Measurements from ENCODE around the gene PEX7.
"Not testable (repeated sequence)": the region's sequence is repeated elsewhere in the genome, so short reads cannot be mapped to it uniquely, and the experiment has no call there.

PEX7 gene

GRCh38 chr6:136787726-136788068, 34.7 kb upstream of the PEX7 start:
- no peaks in the 10 kb centered on the region for H3K79me2 ChIP-seq (ENCODE audit: insufficient read depth, low read length)

GRCh38 chr6:136788069-136788902, 34.1 kb upstream of the PEX7 start:
- H3F3A ChIP-seq (ENCODE audit: low read depth): no peaks in the 10 kb centered on the region
- H3K9me2 ChIP-seq (replicated peaks; ENCODE audit: low read depth, low read length): no peaks in the 10 kb centered on the region
- H2AFZ ChIP-seq (ENCODE audit: low read length): no peak overlapping the region
- peaks cover 25% of the 10 kb centered on the region for H3K4me1 ChIP-seq (ENCODE audit: insufficient read depth, low read length, poor library complexity, severe bottlenecking)
- no peaks in the 10 kb centered on the region for H3K27me3 ChIP-seq (ENCODE audit: insufficient read depth, low read length, poor library complexity, severe bottlenecking)
- no peak overlapping the region for H3K9ac ChIP-seq (ENCODE audit: low read depth, low read length, poor library complexity, severe bottlenecking)
- H3K9me3 ChIP-seq (ENCODE audit: insufficient read depth, low read depth, low read length): no peaks in the 10 kb centered on the region
- no peak overlapping the region for H3K4me3 ChIP-seq (ENCODE audit: low read length, poor library complexity, severe bottlenecking)
- no peaks in the 10 kb centered on the region for H4K20me1 ChIP-seq (ENCODE audit: insufficient read depth, low read length, poor library complexity, severe bottlenecking)
- TF ChIP-seq CTCF (conservative IDR thresholded peaks at IDR 0.05; ENCODE audit: low read length) (no peak), EZH2phosphoT487 (IDR thresholded peaks at IDR 0.05; ENCODE audit: borderline replicate concordance) (no peak)
- no peaks in the 10 kb centered on the region for H3K79me2 ChIP-seq (ENCODE audit: insufficient read depth, low read length)
- H3K4me2 ChIP-seq (ENCODE audit: low read depth, low read length, poor library complexity, severe bottlenecking): no peak overlapping the region
- H3K36me3 ChIP-seq (ENCODE audit: insufficient read depth, low read length): no peaks in the 10 kb centered on the region

More at GRCh38 chr6:136787726-136788068, 34.7 kb upstream of the PEX7 start:
- Histone ChIP-seq H3K36me3 (ENCODE audit: insufficient read depth, low read length) (no peaks in the 10 kb centered on the region), H3K4me1 (ENCODE audit: insufficient read depth, low read length, poor library complexity, severe bottlenecking) (peaks cover 31% of the 10 kb centered on the region), H3K9me2 (replicated peaks; ENCODE audit: low read depth, low read length) (no peaks in the 10 kb centered on the region), H2AFZ (ENCODE audit: low read length) (no peak overlapping the region), H3K27me3 (ENCODE audit: insufficient read depth, low read length, poor library complexity, severe bottlenecking) (no peaks in the 10 kb centered on the region), H3F3A (ENCODE audit: low read depth) (no peaks in the 10 kb centered on the region), H3K4me3 (ENCODE audit: low read length, poor library complexity, severe bottlenecking) (no peak overlapping the region), H3K4me2 (ENCODE audit: low read depth, low read length, poor library complexity, severe bottlenecking) (no peak overlapping the region), H3K9me3 (ENCODE audit: insufficient read depth, low read depth, low read length) (no peaks in the 10 kb centered on the region), H4K20me1 (ENCODE audit: insufficient read depth, low read length, poor library complexity, severe bottlenecking) (no peaks in the 10 kb centered on the region), H3K9ac (ENCODE audit: low read depth, low read length, poor library complexity, severe bottlenecking) (no peak overlapping the region)
- TF ChIP-seq CTCF (conservative IDR thresholded peaks at IDR 0.05; ENCODE audit: low read length): no peak
- no peak for TF ChIP-seq EZH2phosphoT487 (IDR thresholded peaks at IDR 0.05; ENCODE audit: borderline replicate concordance)

GRCh38 chr6:136789440-136789839, 33.0 kb upstream of the PEX7 start:
- not testable (repeated sequence) for H3K27me3 ChIP-seq (ENCODE audit: insufficient read depth, low read length, poor library complexity, severe bottlenecking); H3K9ac ChIP-seq (ENCODE audit: low read depth, low read length, poor library complexity, severe bottlenecking); H3K36me3 ChIP-seq (ENCODE audit: insufficient read depth, low read length); H3K9me3 ChIP-seq (ENCODE audit: insufficient read depth, low read depth, low read length); H3K9me2 ChIP-seq (replicated peaks; ENCODE audit: low read depth, low read length); H4K20me1 ChIP-seq (ENCODE audit: insufficient read depth, low read length, poor library complexity, severe bottlenecking); H3K79me2 ChIP-seq (ENCODE audit: insufficient read depth, low read length); H2AFZ ChIP-seq (ENCODE audit: low read length); H3K4me2 ChIP-seq (ENCODE audit: low read depth, low read length, poor library complexity, severe bottlenecking); H3F3A ChIP-seq (ENCODE audit: low read depth); H3K4me3 ChIP-seq (ENCODE audit: low read length, poor library complexity, severe bottlenecking)
- H3K4me1 ChIP-seq (ENCODE audit: insufficient read depth, low read length, poor library complexity, severe bottlenecking): peaks cover 14% of the 10 kb centered on the region

Measured in Loucy (cell line).